K562 (cell line): ENCODE results near the gene OSBPL10. TPM values are rescaled to one million over a fixed set of nuclear protein-coding genes. Genes with fewer than 3 reads are reported as not detected.

Source experiments
- ATAC-seq: fragments of 200-7000 bp; cut with Tn5 transposase; 3 replicates; pipeline ENCODE4 v1.9.1; 2020; ENCODE audit warnings: moderate library complexity
- BruUV-seq: library from RNA; stranded (reverse); fragments of 400-500 nt; replicated peaks from 2 replicates; lab custom pipeline; 2021; lab: Mats Ljungman, UMichigan
- CTCF ChIA-PET: fragments of 300-600 bp; formaldehyde crosslinking; extraction: SDS; loops from one replicate; lab custom pipeline; 2021; ENCODE audit warnings: low intra/inter-chr PET ratio; lab: Yijun Ruan, JAX
- POLR2A ChIA-PET: fragments of 300-600, 350-650 bp; sonication (Branson Sonifier 250); formaldehyde crosslinking; extraction: SDS; loops from one replicate; lab custom pipeline; 2021; ENCODE audit warnings: antibody characterized with exemption, inconsistent platforms; lab: Yijun Ruan, JAX
- DNase-seq, 4 experiments: peaks; one replicate each; pipeline versions ENCODE4 v3.0.0 to v3.0.0-alpha.2; 2011 to 2018; ENCODE audit warnings: low spot score in 3 of 4, mixed read lengths in 3 of 4; ENCODE audit errors: extremely low read depth in 1 of 4
- FAIRE-seq: peaks from 2 replicates; lab custom pipeline; 2011; peaks lifted over from hg19 to GRCh38; lab: Jason Lieb, UNC
- H2AFZ ChIP-seq: 2 replicates; pipeline ENCODE4 v1.6.0; 2011; ENCODE audit warnings: low read depth, low read length, control low read depth, inconsistent platforms
- H3K27ac ChIP-seq: fragments of 200-600 bp; 3 replicates; pipeline ENCODE4 v1.8.0; 2011; ENCODE audit warnings: low read depth, mild to moderate bottlenecking, control low read depth, inconsistent platforms, low read length, moderate library complexity, mixed read lengths; ENCODE audit errors: extremely low read depth
- H3K27me3 ChIP-seq, 2 experiments: fragments of 300-600 bp in 1 of 2; 2 replicates in 1 of 2; 3 replicates in 1 of 2; pipeline versions ENCODE4 v1.6.0 to v1.8.0; 2011; ENCODE audit warnings: inconsistent platforms in 2 of 2, low read length in 2 of 2, mild to moderate bottlenecking in 1 of 2, mixed read lengths in 1 of 2, moderate library complexity in 1 of 2; ENCODE audit not compliant: control insufficient read depth in 2 of 2, insufficient read depth in 2 of 2
- H3K36me3 ChIP-seq: fragments of 300-600 bp; 3 replicates; pipeline ENCODE4 v1.8.0; 2011; ENCODE audit warnings: mild to moderate bottlenecking, low read length, inconsistent platforms; ENCODE audit not compliant: control insufficient read depth, insufficient read depth
- H3K4me1 ChIP-seq, 2 experiments: fragments of 200-600 bp in 1 of 2; replicated peaks in 1 of 2; 2 replicates in 1 of 2; 3 replicates in 1 of 2; pipeline versions ENCODE4 v1.5.1 to v1.8.0; 2011; ENCODE audit warnings: inconsistent platforms in 2 of 2, low read length in 2 of 2, mild to moderate bottlenecking in 1 of 2, mixed read lengths in 1 of 2, moderate library complexity in 1 of 2; ENCODE audit not compliant: control insufficient read depth in 2 of 2, insufficient read depth in 2 of 2
- H3K4me2 ChIP-seq: 2 replicates; pipeline ENCODE4 v1.6.1; 2011; ENCODE audit warnings: low read length, control low read depth, inconsistent platforms, mixed read lengths; ENCODE audit not compliant: insufficient read depth
- H3K4me3 ChIP-seq: fragments of 200-600 bp; sonication (generic), shearing (Covaris generic); 2 replicates; pipeline ENCODE4 v1.5.1; 2016; ENCODE audit warnings: control low read depth, inconsistent platforms
- H3K79me2 ChIP-seq: fragments of 200-600 bp; 3 replicates; pipeline ENCODE4 v1.8.0; 2011; ENCODE audit warnings: low read length, inconsistent platforms; ENCODE audit not compliant: control insufficient read depth, insufficient read depth
- H3K9ac ChIP-seq, 2 experiments: 2 replicates each; pipeline versions ENCODE4 v1.6.0 to v1.6.1; 2011; ENCODE audit warnings: low read depth in 2 of 2, low read length in 2 of 2, control low read depth in 1 of 2, inconsistent platforms in 1 of 2, mild to moderate bottlenecking in 1 of 2, mixed read lengths in 1 of 2; ENCODE audit not compliant: insufficient read depth in 1 of 2
- H3K9me1 ChIP-seq: one replicate; pipeline ENCODE4 v1.6.0; 2011; ENCODE audit warnings: inconsistent platforms, mild to moderate bottlenecking, low read length, moderate library complexity; ENCODE audit not compliant: control insufficient read depth, insufficient read depth
- H3K9me3 ChIP-seq: replicated peaks from 2 replicates; pipeline ENCODE4 v1.5.1; 2011; ENCODE audit warnings: low read depth, low read length, inconsistent platforms; ENCODE audit not compliant: control insufficient read depth, insufficient read depth
- H4K20me1 ChIP-seq: replicated peaks from 2 replicates; pipeline ENCODE4 v1.6.1; 2011; ENCODE audit warnings: low read length, inconsistent platforms, mixed read lengths; ENCODE audit not compliant: control insufficient read depth, insufficient read depth
- ARID1B ChIP-seq: fragments of 450-650 bp; IDR thresholded peaks from 2 replicates; pipeline ENCODE4 v1.6.1; 2016; ENCODE audit warnings: antibody characterized with exemption, mild to moderate bottlenecking, inconsistent platforms
- CBFA2T2 ChIP-seq: fragments of 450-650 bp; conservative IDR thresholded peaks from 2 replicates; pipeline ENCODE4 v1.6.1; 2017; ENCODE audit warnings: mild to moderate bottlenecking
- CBFA2T3 ChIP-seq: fragments of 450-650 bp; IDR thresholded peaks from 2 replicates; pipeline ENCODE4 v1.6.1; 2017
- DPF2 ChIP-seq: fragments of 450-650 bp; IDR thresholded peaks from 2 replicates; pipeline ENCODE4 v1.6.1; 2016
- EP300 ChIP-seq: IDR thresholded peaks from 2 replicates; pipeline ENCODE4 v1.6.1; 2012; ENCODE audit warnings: low read length, improper control_type of control experiment
- EZH2 ChIP-seq: IDR thresholded peaks from 2 replicates; pipeline ENCODE4 v1.6.1; 2012; ENCODE audit warnings: low read depth, mild to moderate bottlenecking, inconsistent platforms, low read length, borderline replicate concordance
- FOSL1 ChIP-seq: fragments of 200-800 bp; sonication (Bioruptor generic); conservative IDR thresholded peaks from 2 replicates; pipeline ENCODE4 v1.6.1; 2016; ENCODE audit warnings: missing genetic modification characterization, missing compliant biosample characterization
- FOXA3 ChIP-seq, 2 experiments: fragments of 450-650 bp in 1 of 2; sonication (generic) in 1 of 2; formaldehyde crosslinking; IDR thresholded peaks in 1 of 2; conservative IDR thresholded peaks in 1 of 2; 2 replicates each; pipeline versions ENCODE4 v1.4.0 to v1.8.0; 2020 to 2022; ENCODE audit warnings: mild to moderate bottlenecking in 2 of 2, missing genetic modification reagents in 1 of 2
- JUND ChIP-seq, 2 experiments: IDR thresholded peaks; 2 replicates in 1 of 2; 3 replicates in 1 of 2; pipeline ENCODE4 v1.6.1; 2011; ENCODE audit warnings: borderline replicate concordance in 2 of 2, low read depth in 2 of 2, low read length in 2 of 2, improper control_type of control experiment in 1 of 2, missing biosample characterization in 1 of 2, missing genetic modification characterization in 1 of 2, missing genetic modification reagents in 1 of 2
- MEIS2 ChIP-seq: fragments of 450-650 bp; IDR thresholded peaks from 2 replicates; pipeline ENCODE4 v1.6.1; 2014; ENCODE audit warnings: mild to moderate bottlenecking; ENCODE audit not compliant: partially characterized antibody
- MTA2 ChIP-seq: fragments of 450-650 bp; IDR thresholded peaks from 2 replicates; pipeline ENCODE4 v1.6.1; 2016; ENCODE audit warnings: low read depth
- SMARCA4 ChIP-seq: fragments of 450-650 bp; IDR thresholded peaks from 2 replicates; pipeline ENCODE4 v1.6.1; 2016
- SUPT5H ChIP-seq: fragments of 450-650 bp; IDR thresholded peaks from 2 replicates; pipeline ENCODE4 v1.6.1; 2016
- TAL1 ChIP-seq: fragments of 450-650 bp; IDR thresholded peaks from 2 replicates; pipeline ENCODE4 v1.6.1; 2016; ENCODE audit warnings: mild to moderate bottlenecking
- TEAD4 ChIP-seq, 2 experiments: sonication (generic) in 1 of 2; formaldehyde crosslinking in 1 of 2; IDR thresholded peaks; 2 replicates each; pipeline versions ENCODE4 v1.6.1 to v1.8.0; 2012 to 2022; ENCODE audit warnings: borderline replicate concordance in 1 of 2, inconsistent platforms in 1 of 2, low read length in 1 of 2, mild to moderate bottlenecking in 1 of 2, missing genetic modification reagents in 1 of 2
- ZNF324 ChIP-seq: fragments of 250-450 bp; sonication (Bioruptor Pico); IDR thresholded peaks from 2 replicates; pipeline ENCODE4 v1.4.0; 2020; ENCODE audit warnings: mild to moderate bottlenecking
- ZNF384 ChIP-seq: IDR thresholded peaks from 2 replicates; pipeline ENCODE4 v1.6.1; 2012; ENCODE audit warnings: low read depth, low read length, improper control_type of control experiment
- WGBS: fragments of 100-300 bp; shearing (Covaris generic); methylation state at CpG from one replicate; pipeline ENCODE4 v1.1.6; 2016; ENCODE audit warnings: low coverage, mixed read lengths; ENCODE audit not compliant: insufficient coverage; ENCODE audit errors: missing lambda C conversion rate; 5-methylcytosine and 5-hydroxymethylcytosine counted together
- in situ Hi-C: fragments of 300-500 bp; cut with MboI; formaldehyde crosslinking; loops from 4 replicates; pipeline ENCODE4 v1.15.0; 2018; ENCODE audit warnings: inconsistent platforms, mixed read lengths
- intact Hi-C: fragments of 100-400 bp; cut with micrococcal nuclease; formaldehyde crosslinking; loops from 2 replicates; pipeline ENCODE4 v1.14.2; 2022
- polyA plus RNA-seq, 8 experiments: library from polyadenylated mRNA; depleted of rRNA in 4 of 8; stranded (reverse) in 5 of 8; unstranded in 3 of 8; fragments of >200 nt; fragmentation: Nextera tagmentation in 2 of 8; fragmentation: Illumina TruSeq in 1 of 8; extraction: Ambion mirVana in 2 of 8; extraction: Trizol in 1 of 8; gene quantifications; 2 replicates each; pipeline versions ENCODE4 v1.2.1 to v1.2.3, GENCODE V29; 2011 to 2014; ENCODE audit warnings: inconsistent platforms in 1 of 8, missing spikeins in 1 of 8
- total RNA-seq, 7 experiments: library from RNA; depleted of rRNA in 6 of 7; stranded (reverse); fragments of >200 nt in 6 of 7; fragmentation: Illumina TruSeq in 2 of 7; extraction: Trizol in 2 of 7; gene quantifications; 2 replicates each; pipeline versions ENCODE4 v1.2.1 to v1.2.3, GENCODE V29; 2011 to 2021; ENCODE audit warnings: low replicate concordance in 1 of 7
- TF ChIP-seq, protein P1 (sequence below): fragments of 450-650 bp; IDR thresholded peaks from 2 replicates; pipeline ENCODE4 v1.6.1; 2016; ENCODE audit warnings: antibody characterized with exemption
- TF ChIP-seq, protein P2 (sequence below): fragments of 250-450 bp; sonication (Bioruptor Pico); IDR thresholded peaks from 2 replicates; pipeline ENCODE4 v1.4.0; 2020; ENCODE audit warnings: mild to moderate bottlenecking, moderate library complexity

The OSBPL10 gene
- total and polyA plus RNA-seq, 9 of the 15 experiments (the other 6 are each of a cell fraction or from before 2014, with no cell fraction given): 0.03 to 0.19 (median 0.14) TPM; not detected in 2

DNA sequence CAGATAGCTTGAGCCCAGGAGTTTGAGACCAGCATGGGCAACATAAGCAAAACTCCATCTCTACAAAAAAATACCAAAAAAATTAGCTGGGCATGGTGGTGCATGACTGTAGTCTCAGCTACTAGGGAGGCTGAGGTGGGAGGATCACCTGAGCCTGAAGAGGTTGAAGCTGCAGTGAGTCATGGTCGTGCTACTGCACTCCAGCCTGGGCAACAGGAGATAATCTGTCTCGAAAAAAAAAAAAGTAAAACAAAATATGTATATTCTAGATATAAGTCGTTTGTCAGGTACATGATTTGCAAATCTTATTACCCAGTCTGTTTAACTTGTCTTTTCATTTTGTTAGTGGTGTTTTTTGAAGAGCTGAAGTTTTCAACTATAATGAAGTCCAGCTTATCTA is 40.7 kb upstream of the OSBPL10 start:
- H3K4me3 ChIP-seq: no peak overlapping the region
- POLR2A ChIA-PET: interaction anchor here (1.5 kb wide), 1 partner anchor 13 kb away, joined by 4 read pairs; no protein-coding TSS in a partner anchor
- 0% methylated on average over 3 of the region's 3 CpGs for WGBS

More for the DNA sequence above, 40.7 kb upstream of the OSBPL10 start:
- Histone ChIP-seq H3K4me2 (no peak overlapping the region), H3K27me3 (0 out of 5 replicates have a peak, but pooled peaks cover 0 to 3% of the 10 kb centered on the region in 2 experiments), H3K9me1 (no peaks in the 10 kb centered on the region), H2AFZ (no peak overlapping the region), H3K36me3 (no peaks in the 10 kb centered on the region), H3K79me2 (no peaks in the 10 kb centered on the region), H4K20me1 (no peaks in the 10 kb centered on the region), H3K4me1 (peaks cover 0 to 4% of the 10 kb centered on the region in 2 experiments; a peak in 1 of 5 replicates), H3K9me3 (no peaks in the 10 kb centered on the region), H3K9ac (no peak overlapping the region), H3K27ac (no peak overlapping the region)
- TF ChIP-seq CBFA2T3 (peak; percentile 53), DPF2 (0 out of 2 replicates have a peak, but pooled peaks have one; percentile 16), ARID1B (0 out of 2 replicates have a peak, but pooled peaks have one; percentile 46), MTA2 (0 out of 2 replicates have a peak, but pooled peaks have one; percentile 12), TEAD4 (IDR thresholded peaks at IDR 0.05; ENCODE audit: low read length) (0 out of 2 replicates have a peak, but pooled peaks have one; percentile 30), TEAD4 (CRISPR knock-in tag; IDR thresholded peaks at IDR 0.05; ENCODE audit: borderline replicate concordance) (no peak), CBFA2T2 (peak; percentile 39; the same call in 1 of the 2 replicates), SMARCA4 (peak; percentile 42; the same call in 1 of the 2 replicates), EP300 (peak; percentile 30; the same call in 1 of the 2 replicates), SUPT5H (no peak), TAL1 (peak; percentile 57), ZNF324 (CRISPR knock-in tag) (no peak), FOSL1 (tag) (peak; percentile 77), EZH2 (no peak), FOXA3 (CRISPR knock-in tag; conservative IDR thresholded peaks at IDR 0.05 in 1 of 2, IDR thresholded peaks at IDR 0.05 in 1 of 2) (no peak), MEIS2 (no peak), JUND (IDR thresholded peaks at IDR 0.05; ENCODE audit: borderline replicate concordance, low read depth, low read length) (peak; percentile 58), JUND (tag; IDR thresholded peaks at IDR 0.05; ENCODE audit: borderline replicate concordance, low read depth, low read length) (no peak), ZNF384 (peak; percentile 79)
- TF ChIP-seq, protein P1, sequence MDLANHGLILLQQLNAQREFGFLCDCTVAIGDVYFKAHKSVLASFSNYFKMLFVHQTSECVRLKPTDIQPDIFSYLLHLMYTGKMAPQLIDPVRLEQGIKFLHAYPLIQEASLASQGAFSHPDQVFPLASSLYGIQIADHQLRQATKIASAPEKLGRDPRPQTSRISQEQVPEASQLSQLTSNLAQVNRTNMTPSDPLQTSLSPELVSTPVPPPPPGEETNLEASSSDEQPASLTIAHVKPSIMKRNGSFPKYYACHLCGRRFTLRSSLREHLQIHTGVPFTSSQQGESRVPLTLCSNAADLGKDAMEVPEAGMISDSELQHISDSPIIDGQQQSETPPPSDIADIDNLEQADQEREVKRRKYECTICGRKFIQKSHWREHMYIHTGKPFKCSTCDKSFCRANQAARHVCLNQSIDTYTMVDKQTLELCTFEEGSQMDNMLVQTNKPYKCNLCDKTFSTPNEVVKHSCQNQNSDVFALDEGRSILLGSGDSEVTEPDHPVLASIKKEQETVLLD: no peak
- TF ChIP-seq, protein P2, sequence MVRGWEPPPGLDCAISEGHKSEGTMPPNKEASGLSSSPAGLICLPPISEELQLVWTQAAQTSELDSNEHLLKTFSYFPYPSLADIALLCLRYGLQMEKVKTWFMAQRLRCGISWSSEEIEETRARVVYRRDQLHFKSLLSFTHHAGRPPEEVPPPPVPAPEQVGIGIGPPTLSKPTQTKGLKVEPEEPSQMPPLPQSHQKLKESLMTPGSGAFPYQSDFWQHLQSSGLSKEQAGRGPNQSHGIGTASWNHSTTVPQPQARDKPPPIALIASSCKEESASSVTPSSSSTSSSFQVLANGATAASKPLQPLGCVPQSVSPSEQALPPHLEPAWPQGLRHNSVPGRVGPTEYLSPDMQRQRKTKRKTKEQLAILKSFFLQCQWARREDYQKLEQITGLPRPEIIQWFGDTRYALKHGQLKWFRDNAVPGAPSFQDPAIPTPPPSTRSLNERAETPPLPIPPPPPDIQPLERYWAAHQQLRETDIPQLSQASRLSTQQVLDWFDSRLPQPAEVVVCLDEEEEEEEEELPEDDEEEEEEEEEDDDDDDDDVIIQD (CRISPR knock-in tag): no peak
- intact Hi-C loops (no loop called here), in situ Hi-C loops (loop anchor here (5.0 kb wide), 1 partner anchor 116 kb away; no protein-coding TSS in a partner anchor)
- no TSS peak for BruUV-seq
- CTCF ChIA-PET: no interaction called here
- FAIRE-seq (no peak), ATAC-seq (no peak), DNase-seq (no peak)
